ENCODE measurements around the gene WASF3. TPM values are rescaled to one million over a fixed set of nuclear protein-coding genes. Genes with fewer than 3 reads are reported as not detected.

The WASF3 gene, protein sequence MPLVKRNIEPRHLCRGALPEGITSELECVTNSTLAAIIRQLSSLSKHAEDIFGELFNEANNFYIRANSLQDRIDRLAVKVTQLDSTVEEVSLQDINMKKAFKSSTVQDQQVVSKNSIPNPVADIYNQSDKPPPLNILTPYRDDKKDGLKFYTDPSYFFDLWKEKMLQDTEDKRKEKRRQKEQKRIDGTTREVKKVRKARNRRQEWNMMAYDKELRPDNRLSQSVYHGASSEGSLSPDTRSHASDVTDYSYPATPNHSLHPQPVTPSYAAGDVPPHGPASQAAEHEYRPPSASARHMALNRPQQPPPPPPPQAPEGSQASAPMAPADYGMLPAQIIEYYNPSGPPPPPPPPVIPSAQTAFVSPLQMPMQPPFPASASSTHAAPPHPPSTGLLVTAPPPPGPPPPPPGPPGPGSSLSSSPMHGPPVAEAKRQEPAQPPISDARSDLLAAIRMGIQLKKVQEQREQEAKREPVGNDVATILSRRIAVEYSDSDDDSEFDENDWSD
- total RNA-seq: 10 to 100 TPM in 3 of 4 donors, 1 to 10 TPM in 1; 5.9 to 37.5 (median 12.5) TPM

DNA sequence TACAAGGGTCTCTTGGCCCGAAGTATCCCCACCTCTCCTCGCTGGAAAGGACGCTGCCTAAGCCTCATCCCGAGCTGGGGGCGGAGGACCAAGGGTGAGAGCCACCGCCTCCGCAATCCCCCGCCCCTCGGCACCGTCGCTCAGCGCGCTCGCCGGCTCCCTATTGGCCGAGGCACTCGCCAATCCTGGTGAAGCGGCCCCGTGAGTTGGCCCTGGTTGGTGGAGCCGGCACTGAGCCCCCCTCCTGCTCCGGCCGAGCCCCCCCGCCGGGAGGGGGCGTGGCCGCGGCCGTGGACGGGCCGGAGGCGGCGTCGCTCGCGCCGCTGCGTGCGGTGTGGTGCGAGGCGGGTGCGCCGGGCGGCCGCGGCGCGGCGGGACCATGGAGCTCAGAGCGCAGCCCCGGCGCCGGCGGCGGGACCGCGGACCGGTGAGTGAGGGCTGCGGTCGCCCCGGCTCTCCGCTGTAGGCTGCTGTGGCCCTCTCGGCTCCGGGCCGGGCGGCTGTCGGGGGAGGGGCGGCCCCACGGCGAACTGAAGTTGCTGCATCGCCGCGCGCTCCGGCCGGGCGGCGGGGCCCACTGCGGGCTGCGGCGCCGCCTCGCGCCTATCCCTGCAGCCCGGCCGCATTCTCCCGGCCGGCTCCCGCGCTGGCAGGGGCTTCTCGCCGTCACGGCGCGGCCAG lies at the start of gene WASF3:
WASF3 (plus strand) TSS at position 291 of the 681 bp plus-strand sequence. CDS start 84,588 bp downstream, outside the sequence.
- no peaks in the 10 kb centered on the region for H3K27me3 ChIP-seq
- H3K27ac ChIP-seq: peak within 1 kb of the TSS; percentile 40 to 65
- peak; percentile 93 to 95 for DNase-seq
- H3K4me3 ChIP-seq: peak within 1 kb of the TSS; percentile 30 to 96
- peak; percentile 45 to 72 for TF ChIP-seq POLR2A (IDR thresholded peaks at IDR 0.05)
- TF ChIP-seq, protein P1, sequence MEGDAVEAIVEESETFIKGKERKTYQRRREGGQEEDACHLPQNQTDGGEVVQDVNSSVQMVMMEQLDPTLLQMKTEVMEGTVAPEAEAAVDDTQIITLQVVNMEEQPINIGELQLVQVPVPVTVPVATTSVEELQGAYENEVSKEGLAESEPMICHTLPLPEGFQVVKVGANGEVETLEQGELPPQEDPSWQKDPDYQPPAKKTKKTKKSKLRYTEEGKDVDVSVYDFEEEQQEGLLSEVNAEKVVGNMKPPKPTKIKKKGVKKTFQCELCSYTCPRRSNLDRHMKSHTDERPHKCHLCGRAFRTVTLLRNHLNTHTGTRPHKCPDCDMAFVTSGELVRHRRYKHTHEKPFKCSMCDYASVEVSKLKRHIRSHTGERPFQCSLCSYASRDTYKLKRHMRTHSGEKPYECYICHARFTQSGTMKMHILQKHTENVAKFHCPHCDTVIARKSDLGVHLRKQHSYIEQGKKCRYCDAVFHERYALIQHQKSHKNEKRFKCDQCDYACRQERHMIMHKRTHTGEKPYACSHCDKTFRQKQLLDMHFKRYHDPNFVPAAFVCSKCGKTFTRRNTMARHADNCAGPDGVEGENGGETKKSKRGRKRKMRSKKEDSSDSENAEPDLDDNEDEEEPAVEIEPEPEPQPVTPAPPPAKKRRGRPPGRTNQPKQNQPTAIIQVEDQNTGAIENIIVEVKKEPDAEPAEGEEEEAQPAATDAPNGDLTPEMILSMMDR (IDR thresholded peaks at IDR 0.05): peak in 1 of 4 experiments; percentile 9
- H3K36me3 ChIP-seq: no peaks in the 10 kb centered on the region
- peaks cover 0 to 4% of the 10 kb centered on the region in 2 donors for H3K4me1 ChIP-seq
- intact Hi-C loops (cut with DNase I; ENCODE audit: low total_unique reads): no loop called here
- H3K9me3 ChIP-seq: no peaks in the 10 kb centered on the region

DNA sequence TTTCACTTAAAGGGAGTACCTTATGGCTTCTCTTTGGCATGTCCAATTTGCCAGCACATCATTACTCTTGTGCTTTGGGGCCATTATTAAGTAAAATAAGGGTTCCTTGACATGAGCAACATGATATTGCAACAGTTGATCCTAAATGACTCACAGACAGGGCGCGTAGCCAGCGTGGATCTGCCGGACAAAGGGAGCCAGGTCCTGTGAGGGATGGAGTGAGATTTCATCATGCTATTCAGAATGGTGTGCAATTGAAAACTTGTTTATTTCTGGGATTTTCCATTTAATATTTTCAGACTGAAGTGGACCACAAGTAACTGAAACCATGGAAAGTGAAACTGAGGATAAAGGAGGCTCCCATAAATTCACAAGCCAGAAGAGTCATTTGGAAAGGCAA lies 48.6 kb upstream of the WASF3 start:
- peak; percentile 71 to 76 for DNase-seq
- no peaks in the 10 kb centered on the region for H3K9me3 ChIP-seq
- TF ChIP-seq, protein P1 (IDR thresholded peaks at IDR 0.05): no peak

DNA sequence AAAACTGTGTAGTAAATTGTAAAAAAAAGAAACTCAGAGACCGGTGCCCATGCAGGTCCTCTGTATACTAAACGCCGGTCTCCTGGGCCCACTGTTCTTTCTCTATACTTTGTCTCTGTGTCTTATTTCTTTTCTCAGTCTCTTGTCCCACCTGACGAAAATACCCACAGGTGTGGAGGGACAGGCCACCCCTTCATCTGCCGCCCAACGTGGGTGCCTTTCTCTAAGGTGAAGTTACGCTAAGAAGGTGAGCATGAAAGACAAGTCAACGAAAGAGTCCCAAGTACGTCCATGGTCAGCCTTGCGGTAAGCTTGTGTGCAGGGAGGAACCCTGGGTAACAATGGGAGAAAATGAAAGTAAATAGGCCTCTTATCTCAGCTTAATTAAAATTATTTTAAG lies 48.0 kb upstream of the WASF3 start:
- H3K27me3 ChIP-seq: no peaks in the 10 kb centered on the region
- intact Hi-C loops (cut with DNase I; ENCODE audit: low total_unique reads): no loop called here
- no peaks in the 10 kb centered on the region for H3K36me3 ChIP-seq
- H3K4me3 ChIP-seq: no peak overlapping the region
- no peaks in the 10 kb centered on the region for H3K9me3 ChIP-seq
- TF ChIP-seq, protein P1 (IDR thresholded peaks at IDR 0.05): no peak
- TF ChIP-seq POLR2A (IDR thresholded peaks at IDR 0.05): no peak
- DNase-seq: no peak
- H3K4me1 ChIP-seq: no peaks in the 10 kb centered on the region
- no peak overlapping the region for H3K27ac ChIP-seq

More for the DNA sequence above, 48.6 kb upstream of the WASF3 start:
- H3K27me3 ChIP-seq: no peaks in the 10 kb centered on the region
- H3K4me3 ChIP-seq: no peak overlapping the region
- H3K27ac ChIP-seq: no peak overlapping the region
- H3K4me1 ChIP-seq: no peaks in the 10 kb centered on the region
- H3K36me3 ChIP-seq: no peaks in the 10 kb centered on the region
- intact Hi-C loops (cut with DNase I; ENCODE audit: low total_unique reads): no loop called here

DNA sequence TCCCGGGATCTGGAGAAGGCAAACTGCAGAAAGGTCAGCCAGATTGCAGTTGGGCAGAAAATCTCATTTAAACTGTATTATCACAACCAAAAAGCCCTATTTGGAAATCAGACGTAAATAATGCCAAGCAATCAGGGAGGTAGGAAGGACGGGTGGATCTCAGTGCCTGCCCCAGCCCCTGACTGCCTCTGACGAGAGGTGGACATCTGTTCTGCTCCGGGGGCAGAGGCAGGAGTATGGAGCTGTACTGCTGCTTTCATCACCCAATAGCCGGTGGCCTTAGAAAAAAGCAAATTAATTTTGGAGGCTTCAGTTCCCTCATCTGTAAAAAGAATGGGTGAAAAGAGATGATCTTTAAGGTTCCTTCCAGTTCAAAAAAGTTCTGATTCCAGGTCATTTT lies 43.6 kb upstream of the WASF3 start:
- no peak overlapping the region for H3K4me3 ChIP-seq
- TF ChIP-seq, protein P1 (IDR thresholded peaks at IDR 0.05): no peak
- no peak for TF ChIP-seq POLR2A (IDR thresholded peaks at IDR 0.05)
- H3K27me3 ChIP-seq: no peaks in the 10 kb centered on the region
- H3K9me3 ChIP-seq: no peaks in the 10 kb centered on the region
- no peak overlapping the region for H3K27ac ChIP-seq
- intact Hi-C loops (cut with DNase I; ENCODE audit: low total_unique reads): no loop called here
- no peaks in the 10 kb centered on the region for H3K4me1 ChIP-seq
- no peaks in the 10 kb centered on the region for H3K36me3 ChIP-seq
- DNase-seq: no peak

DNA sequence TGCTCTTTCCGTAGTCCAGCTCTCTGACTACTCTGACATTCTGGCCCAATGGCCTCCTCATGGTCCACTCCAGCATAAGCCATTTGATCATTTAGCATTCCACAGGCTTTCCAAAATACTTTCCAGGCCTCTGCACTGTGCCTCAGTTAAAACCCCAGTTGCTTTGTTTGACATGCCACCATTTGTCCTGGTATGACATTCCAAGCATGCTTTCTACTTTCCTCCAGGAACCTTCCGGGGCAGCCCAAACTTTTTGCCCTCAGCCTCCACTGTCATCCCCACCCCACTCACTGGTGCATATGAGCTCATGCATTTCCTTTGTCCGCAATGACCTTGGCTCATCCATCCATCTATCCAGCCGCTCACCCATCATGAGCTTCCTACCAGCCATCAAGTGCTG lies 41.8 kb upstream of the WASF3 start:
- Histone ChIP-seq H3K4me3 (no peak overlapping the region), H3K36me3 (no peaks in the 10 kb centered on the region), H3K27me3 (no peaks in the 10 kb centered on the region), H3K9me3 (no peaks in the 10 kb centered on the region), H3K27ac (no peak overlapping the region), H3K4me1 (no peaks in the 10 kb centered on the region)
- TF ChIP-seq, protein P1 (IDR thresholded peaks at IDR 0.05): no peak
- TF ChIP-seq POLR2A (IDR thresholded peaks at IDR 0.05): no peak
- no peak for DNase-seq
- intact Hi-C loops (cut with DNase I; ENCODE audit: low total_unique reads): no loop called here
